Muscle of back (tissue), 11 donors: Measurements from ENCODE around the gene ZKSCAN1. TPM values are rescaled to one million over a fixed set of nuclear protein-coding genes. Genes with fewer than 3 reads are reported as not detected.
"Not testable (repeated sequence)": the region's sequence is repeated elsewhere in the genome, so short reads cannot be mapped to it uniquely, and the experiment has no call there.

Experiments
- DNase-seq, 3 donors: peaks; one replicate each; pipeline versions ENCODE4 v3.0.0 to v3.0.0-alpha.2; 2013
- polyA plus RNA-seq, 10 donors: library from polyadenylated mRNA; unstranded; fragments of 120-200 nt; gene quantifications; one replicate each; pipeline ENCODE4 v1.2.1, GENCODE V29; 2013; ENCODE audit not compliant: insufficient read length in 10 of 10

The ZKSCAN1 gene
- polyA plus RNA-seq, 10 donors = 18.3 to 34.5 (median 31.2) TPM

DNA sequence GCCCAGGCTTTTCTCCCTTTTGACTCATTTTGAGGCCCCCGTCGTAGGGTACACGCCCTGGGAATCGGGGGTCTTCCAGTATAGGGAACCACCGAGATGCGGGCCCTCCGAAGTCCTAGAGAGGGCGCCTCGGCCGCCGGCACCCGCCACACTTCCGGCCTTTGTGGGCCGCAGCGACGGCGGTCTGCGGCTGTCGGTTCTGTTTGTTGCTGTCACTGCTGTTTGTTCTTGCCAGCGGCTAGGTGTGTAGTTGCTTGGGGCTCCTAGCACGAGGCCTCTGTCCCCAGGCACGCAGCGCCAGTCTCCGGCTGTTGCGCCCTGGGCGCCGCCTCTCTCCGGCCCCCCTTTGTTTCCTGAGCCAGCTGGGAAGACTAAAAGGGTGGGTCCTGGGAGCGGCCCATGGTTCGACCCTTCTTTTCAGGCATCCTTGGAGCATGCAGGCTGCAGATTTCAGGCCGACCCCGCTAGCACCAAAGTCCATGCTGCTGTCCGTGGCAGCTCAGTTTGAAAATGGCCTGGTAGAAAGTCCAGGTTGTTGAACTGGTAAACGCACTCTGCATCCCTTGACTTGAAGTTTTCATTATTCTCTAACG lies 17.8 kb upstream of the ZKSCAN1 start:
- DNase-seq = peak in 2 of 3 donors; percentile 63 to 91

DNA sequence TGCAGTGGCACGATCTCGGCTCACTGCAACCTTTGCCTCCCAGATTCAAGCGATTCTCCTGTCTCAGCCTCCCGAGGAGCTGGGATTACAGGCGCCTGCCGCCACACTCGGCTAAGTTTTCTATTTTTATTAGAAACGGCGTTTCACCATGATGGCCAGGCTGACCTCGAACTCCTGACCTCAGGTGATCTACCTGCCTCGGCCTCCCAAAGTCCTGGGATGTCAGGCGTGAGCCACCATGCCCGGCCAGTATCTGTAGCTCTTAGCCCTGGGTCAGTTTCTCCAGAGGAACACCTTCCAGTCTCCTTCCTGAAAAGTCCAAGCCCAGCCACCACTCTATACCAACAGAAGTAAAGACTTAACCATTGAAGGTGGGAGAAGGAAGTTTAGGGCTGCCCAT lies 15.2 kb upstream of the ZKSCAN1 start:
- DNase-seq = no peak

DNA sequence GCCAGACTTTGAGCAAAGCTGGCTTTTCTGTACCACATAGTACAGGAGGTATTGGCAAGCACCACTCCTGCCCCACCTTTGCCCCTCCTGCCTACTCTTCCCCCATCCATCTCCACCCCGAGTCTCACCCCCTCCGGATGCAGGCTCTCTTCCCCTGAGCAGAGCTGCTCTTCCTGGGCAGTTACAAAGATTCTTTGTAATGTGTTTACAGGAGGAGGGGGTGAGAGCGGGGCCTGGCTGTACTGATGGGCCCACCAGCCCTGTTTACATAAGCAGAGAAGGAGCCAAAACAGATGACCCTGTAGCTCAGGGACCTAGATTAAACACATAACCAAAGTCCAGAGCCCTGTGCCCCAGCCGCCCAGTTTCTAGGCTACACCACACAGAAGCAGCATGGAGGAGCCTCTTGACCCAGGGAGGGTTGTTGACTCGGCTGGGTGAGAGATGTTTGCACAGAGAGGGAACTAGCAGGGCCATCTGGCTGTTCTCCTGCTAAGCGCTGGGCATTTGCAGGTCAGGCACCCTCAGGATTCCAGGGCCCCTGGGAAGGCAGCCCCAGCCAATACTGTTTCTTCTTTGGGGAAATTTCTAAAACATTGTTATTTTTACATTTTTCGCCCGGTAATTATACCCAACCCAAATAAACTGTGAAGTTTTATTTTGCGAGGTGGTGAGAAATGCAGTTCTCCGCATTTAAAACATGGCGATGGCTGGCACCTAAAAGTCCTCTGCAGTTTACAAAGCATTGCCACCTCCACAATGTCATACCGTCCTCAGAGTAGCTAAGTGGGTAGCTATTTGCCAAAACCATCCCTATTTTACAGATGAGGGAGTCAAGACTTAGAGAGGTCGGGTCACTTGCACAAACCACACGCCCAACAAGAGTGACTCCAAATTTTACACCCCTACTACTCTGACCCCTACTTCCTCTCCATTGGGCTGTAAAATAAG lies 11.4 kb upstream of the ZKSCAN1 start:
- DNase-seq = no peak

DNA sequence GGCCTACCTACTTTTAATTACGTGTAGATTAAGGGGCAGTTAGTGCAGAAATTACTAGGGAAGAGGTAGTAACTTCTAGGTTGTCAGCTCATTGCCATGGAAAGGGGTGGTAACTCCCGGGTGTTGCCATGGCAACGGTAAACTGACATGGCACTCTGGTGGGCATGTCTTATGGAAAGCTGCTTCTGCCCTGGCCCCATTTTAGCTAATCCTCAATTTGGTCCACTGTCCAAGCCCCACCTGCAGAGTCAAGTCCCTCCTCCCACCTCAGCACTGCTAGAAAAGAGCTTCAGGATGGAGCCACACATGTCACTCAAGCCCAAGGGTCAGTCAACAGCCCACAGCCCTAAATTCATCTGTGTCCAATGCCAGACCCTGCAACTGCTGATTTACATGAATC lies 7.5 kb upstream of the ZKSCAN1 start:
- DNase-seq = no peak

DNA sequence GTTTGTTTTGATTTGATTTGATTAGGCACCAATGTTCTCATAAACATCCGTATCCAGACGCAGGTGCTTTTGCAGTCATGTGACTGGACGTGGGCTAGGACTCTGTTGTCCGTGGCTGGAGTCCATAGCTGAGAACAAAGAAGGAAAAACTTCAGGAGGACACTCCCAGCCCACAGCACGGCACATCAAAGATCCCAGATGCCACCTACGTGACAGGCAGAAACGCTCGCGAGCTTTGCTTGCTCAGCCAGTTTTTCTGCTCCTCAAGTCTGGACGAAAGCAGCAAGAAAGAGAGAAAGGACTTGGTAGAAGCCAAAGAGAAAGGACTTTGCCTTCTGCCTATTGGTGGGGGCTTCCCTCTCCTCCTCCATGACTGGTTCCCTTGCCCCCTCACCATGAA lies 6.9 kb upstream of the ZKSCAN1 start:
- DNase-seq = no peak

DNA sequence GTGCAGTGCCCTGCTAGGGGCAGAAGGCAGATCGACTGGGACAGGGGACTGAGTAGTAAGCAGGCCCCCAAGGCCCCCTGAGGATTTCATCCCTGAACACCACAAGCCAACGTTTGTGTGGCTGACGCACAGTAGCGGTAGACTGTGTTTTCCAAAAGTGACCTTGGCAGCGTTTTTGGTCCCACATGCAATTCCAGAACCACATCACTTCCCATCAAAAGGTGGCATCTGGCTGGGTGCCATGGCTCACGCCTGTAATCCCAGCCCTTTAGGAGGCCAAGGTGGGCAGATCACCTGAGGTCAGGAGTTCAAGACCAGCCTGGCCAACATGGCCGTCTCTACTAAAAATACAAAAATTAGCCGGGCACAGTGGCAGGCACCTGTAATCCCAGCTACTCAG lies 5.4 kb upstream of the ZKSCAN1 start:
- not testable (repeated sequence) for DNase-seq

DNA sequence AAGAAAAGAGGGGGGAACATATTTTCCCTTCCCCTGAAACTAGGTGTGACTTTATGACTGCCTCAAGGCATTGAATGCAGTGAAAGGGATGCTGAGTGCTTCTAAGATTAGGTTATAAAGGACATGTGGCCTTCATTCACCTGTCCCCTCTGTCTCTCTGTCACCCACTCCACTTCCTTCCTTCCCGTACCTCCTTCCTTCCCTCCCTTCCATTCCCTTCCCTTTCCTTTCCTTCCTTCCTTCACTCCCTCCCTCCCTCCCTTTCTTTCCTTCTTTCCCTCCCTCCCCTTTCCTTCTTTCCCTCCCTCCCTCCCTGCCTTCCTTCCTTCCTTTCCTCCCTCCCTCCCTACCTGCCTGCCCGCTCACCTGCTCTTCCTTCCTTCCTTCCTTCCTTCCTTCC lies 4.5 kb upstream of the ZKSCAN1 start:
- no peak for DNase-seq

DNA sequence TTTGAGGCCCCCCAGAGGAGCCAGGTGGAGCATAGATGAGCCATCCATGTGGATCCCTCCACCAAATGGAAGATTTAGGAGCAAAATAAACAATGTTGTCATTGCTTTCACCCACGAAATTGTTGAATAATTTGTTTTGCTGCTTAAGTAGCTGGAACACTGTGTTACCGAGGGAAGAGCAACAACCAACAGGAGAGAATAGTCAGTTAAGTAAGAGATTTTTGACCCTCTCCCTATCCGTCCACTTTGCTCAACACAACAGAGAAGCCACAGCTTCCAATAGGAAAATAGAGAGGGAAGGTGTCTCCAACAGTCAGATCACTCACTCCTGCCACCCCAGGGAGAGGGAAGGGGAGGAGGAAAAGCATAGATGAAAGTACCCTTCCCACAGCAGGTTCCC lies 3.9 kb upstream of the ZKSCAN1 start:
- DNase-seq = no peak

DNA sequence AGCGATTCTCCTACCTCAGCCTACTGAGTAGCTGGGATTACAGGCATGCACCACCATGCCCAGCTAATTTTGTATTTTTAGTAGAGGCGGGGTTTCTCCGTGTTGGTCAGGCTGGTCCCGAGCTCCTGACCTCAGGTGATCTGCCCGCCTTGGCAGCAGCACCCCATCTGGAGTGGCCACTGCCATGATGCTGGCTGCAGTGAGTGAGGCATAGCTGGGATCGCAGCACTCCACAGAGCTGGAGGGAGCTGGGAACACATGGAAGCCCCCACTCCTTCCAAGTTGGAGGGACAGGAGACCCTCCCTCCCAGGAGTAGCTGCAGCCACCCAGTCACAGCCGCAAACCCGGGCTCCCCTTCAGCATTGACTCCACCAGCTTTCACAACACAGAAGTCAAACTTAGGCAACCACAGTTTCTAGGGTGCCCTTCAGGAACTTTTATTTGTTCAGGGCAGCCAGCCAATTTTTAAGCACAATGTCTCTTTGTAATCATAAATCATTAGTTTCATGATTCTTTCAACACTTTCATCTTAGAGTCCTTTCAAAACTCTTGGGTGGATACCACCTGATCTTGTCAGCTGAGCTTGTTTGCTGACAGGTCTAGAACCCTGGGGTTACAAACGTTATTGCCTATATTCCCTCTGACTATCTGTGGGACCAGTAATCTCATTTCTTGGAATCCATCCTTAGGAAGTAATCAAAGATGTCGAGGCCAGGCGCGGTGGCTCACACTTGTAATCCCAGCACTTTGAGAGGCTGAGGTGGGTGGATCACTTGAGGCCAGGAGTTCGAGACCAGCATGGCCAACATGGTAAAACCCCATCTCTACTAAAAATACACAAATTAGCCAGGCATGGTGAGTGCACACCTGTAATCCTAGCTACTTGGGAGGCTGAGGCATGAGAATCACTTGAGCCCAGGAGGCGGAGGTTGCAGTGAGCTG lies 2.7 kb upstream of the ZKSCAN1 start:
- DNase-seq = not testable (repeated sequence)

DNA sequence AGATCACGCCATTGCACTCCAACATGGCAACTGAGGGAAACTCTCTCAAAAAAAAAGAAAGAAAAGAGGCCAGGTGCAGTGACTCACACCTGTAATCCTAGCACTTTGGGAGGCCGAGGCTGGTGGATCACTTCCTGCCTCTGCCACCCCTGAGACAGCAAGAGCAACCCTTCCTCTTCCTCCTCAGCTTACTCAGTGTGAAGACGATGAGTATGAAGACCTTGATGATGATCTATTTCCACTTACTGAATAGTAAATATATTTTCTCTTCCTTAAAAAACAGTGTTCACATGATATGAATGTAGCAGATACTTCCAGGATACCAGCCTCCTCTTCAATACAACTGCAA lies 2.1 kb upstream of the ZKSCAN1 start:
- no peak for DNase-seq

DNA sequence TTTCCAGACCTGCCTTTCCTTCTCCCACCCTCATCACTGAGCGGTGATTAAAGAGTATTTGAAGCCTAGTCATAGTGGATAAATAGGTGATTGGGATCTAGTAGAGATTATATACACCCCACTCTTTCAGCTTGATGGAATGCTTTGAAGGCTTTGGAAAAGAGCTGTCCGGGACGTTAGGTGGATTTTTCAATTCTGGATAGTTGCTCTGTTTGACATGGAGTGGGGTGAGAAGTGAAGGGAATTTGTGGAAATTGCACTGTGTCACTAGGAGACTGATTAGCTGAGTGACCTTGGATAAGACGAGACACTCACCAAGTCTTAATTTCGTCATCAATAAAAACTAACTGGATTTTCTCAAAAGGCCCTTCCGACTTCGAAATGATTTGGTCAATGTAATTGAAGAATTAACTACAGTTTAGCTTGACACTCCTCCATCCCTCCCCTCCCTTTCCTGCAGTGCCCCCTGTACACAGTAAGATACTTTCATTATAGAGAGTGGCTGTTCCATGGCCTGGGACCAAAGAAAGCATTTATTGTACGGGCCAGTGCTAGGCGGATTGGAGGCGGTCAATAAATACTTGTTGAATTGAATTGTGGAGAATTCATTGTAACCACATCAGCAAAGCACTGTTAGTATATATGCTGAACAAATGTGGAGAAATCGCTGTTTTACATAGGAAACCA lies 962 bp downstream of the ZKSCAN1 start:
- DNase-seq = peak in 1 of 3 donors; percentile 41

DNA sequence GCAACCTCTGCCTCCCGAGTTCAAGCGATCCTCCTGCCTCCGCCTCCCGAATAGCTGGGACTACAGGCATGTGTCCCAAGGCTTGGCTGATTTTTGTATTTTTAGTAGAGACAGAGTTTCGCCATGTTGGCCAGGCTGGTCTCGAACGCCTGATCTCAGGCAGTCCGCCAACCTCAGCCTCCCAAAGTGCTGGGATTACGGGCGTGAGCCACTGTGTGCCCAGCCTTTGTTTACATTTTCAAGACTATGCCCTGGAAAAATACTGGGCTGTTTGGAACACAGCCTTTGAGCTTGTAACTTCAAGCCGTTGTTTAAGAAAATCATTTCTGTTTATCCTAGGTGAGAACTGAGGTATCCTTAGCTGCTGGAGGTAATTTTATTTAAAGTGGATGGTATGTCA lies 1.9 kb downstream of the ZKSCAN1 start:
- DNase-seq = no peak

DNA sequence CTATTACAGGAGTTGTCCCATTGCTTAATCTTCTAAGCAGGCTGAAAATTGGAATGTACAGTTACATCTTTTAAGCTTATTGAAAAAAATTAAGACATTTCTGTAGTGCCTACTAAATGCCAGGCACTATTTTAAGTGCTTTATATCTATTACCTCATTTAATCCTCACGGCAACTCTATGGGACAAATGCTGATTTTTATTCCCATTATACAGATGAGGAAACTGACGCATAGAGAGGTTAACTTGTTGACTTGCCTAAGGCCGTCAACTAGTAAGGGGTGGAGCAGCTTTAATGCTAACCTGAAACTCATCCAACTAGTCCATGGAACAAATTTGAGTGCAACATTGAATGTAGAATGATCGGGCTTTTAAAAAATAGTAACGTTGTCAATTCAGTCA lies 2.5 kb downstream of the ZKSCAN1 start:
- no peak for DNase-seq

DNA sequence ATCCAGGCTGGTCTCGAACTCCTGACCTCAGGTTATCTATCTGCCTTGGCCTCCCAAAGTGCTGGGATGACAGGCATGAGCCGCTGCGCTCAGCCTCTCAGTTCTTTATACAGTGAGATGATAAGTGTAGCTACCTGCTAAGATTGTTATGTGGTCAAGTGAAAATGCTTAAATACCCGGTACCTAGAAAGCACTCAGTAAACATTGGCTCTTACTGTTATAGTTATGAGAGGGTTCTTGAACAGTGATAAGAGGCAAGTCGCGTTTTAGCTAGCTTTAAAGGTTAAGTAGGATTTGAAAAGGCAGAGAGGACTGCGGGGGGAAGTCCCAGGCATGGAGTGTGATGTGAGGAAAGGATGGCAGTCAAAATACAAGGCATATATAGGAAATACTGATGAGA lies 4.5 kb downstream of the ZKSCAN1 start:
- DNase-seq = no peak

DNA sequence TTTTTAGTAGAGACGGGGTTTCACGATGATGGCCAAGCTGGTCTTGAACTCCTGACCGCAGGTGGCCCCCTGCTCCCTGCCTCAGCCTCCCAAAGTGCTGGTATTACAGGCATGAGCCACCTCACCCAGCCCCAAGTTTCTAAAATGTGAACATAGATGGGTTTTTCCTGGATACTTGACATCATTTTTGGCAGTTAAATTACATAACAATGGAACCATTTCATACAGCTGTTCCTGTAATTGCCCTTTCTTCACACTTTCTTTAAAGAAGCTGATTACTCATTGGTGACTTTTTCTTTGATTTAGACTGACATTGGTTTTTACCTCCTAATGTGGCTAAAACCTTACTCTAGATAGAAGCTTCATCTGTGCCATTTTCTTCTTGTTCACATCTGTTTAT lies 5.9 kb downstream of the ZKSCAN1 start:
- no peak for DNase-seq

DNA sequence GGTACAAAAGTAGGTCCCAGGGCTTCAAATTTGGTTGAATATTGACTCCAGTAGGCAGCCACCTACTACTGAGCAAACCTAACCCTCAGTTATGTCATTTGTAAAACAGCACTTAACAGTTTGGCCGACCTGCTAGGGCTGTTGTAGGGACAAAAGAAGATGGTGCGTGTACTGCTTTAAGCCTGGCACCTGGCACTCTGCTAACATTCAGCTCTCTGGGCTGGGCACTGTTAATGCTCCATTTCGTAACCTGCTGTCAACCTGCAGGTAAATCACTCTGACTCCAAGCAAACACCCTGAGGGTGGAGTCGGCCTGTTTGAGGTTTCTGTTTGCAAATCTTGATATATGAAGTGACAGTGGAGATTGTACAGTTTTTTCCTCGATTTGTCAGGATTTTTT lies 7.2 kb downstream of the ZKSCAN1 start:
- DNase-seq = no peak

DNA sequence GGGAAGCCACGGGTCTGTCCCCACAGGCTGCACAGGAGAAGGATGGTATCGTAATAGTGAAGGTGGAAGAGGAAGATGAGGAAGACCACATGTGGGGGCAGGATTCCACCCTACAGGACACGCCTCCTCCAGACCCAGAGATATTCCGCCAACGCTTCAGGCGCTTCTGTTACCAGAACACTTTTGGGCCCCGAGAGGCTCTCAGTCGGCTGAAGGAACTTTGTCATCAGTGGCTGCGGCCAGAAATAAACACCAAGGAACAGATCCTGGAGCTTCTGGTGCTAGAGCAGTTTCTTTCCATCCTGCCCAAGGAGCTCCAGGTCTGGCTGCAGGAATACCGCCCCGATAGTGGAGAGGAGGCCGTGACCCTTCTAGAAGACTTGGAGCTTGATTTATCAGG lies 8.1 kb downstream of the ZKSCAN1 start:
- DNase-seq = no peak

DNA sequence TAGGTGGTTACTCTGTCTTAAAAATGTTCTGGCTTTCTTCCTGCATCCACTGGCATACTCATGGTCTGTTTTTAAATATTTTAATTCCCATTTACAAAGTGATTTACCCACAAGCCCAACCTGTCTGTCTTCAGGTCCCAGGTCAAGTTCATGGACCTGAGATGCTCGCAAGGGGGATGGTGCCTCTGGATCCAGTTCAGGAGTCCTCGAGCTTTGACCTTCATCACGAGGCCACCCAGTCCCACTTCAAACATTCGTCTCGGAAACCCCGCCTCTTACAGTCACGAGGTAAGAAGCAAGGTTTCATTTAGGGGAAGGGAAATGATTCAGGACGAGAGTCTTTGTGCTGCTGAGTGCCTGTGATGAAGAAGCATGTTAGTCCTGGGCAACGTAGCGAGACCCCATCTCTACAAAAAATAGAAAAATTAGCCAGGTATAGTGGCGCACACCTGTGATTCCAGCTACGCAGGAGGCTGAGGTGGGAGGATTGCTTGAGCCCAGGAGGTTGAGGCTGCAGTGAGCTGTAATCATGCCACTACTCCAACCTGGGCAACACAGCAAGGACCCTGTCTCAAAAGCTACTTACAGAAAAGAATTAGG lies 8.7 kb downstream of the ZKSCAN1 start:
- no peak for DNase-seq

DNA sequence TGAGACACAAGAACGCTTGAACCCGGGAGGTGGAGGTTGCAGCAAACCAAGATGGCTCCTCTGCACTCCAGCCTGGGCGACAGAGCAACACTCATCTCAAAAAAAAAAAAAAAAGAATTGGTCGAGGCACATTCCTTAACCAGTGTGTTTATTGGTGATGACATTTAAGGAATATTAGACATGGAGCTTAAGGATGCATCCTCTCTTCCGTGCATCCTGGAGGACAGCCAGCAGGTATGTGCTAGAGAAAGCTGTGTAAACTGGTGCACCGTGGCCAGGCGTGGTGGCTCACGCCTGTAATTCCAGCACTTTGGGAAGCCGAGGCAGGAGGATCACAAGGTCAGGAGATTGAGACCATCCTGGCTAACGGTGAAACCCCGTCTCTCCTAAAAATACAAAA lies 11.8 kb downstream of the ZKSCAN1 start:
- DNase-seq = no peak

DNA sequence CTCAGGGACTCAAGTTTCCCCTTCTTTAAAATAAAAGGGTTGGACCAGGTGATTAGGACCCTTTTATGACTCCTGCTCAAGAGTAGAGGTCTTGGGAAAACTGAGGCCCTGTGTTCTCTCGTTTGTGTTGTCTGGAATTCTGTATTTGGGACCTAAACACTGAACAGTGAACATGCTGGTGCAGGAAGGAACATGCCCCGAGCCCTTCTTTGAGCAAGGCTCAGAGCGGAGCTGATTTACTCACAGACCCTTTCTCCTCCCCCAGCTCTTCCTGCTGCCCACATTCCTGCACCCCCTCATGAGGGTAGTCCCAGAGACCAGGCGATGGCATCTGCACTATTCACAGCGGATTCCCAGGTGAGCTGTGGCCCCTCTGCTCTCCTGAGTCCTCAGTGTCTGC lies 14.2 kb downstream of the ZKSCAN1 start:
- no peak for DNase-seq

DNA sequence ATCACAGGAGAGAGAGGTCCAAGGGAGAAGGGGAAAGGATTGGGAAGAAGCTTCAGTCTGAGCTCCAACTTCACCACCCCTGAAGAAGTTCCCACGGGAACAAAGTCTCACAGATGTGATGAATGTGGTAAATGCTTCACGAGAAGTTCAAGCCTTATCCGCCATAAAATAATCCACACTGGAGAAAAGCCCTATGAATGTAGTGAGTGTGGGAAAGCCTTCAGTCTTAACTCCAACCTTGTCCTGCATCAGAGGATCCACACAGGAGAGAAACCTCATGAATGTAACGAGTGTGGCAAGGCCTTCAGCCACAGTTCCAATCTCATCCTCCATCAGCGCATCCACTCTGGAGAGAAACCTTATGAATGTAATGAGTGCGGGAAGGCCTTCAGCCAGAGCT lies 18.1 kb downstream of the ZKSCAN1 start:
- no peak for DNase-seq
